ENCODE data around the gene FOCAD.
"Not testable (repeated sequence)": the region's sequence is repeated elsewhere in the genome, so short reads cannot be mapped to it uniquely, and the experiment has no call there.

Gene FOCAD

GRCh38 chr9:20671635-20672034 is 12.4 kb upstream of the FOCAD start:
- H3K4me3 ChIP-seq (ENCODE audit: low read length): no peak overlapping the region
- DNase-seq (ENCODE audit: low read depth, low spot score): no peak

GRCh38 chr9:20673537-20673936 is 10.5 kb upstream of the FOCAD start:
- not testable (repeated sequence) for H3K4me3 ChIP-seq (ENCODE audit: low read length); DNase-seq (ENCODE audit: low read depth, low spot score)

- DNase-seq (ENCODE audit: low read depth, low spot score): no peak
- no peak overlapping the region for H3K4me3 ChIP-seq (ENCODE audit: low read length)
Measured at GRCh38 chr9:20681467-20681866, 2.6 kb upstream of the FOCAD start.

- peak; percentile 8 for DNase-seq (ENCODE audit: low read depth, low spot score)
- peak overlapping the region; percentile 68 for H3K4me3 ChIP-seq (ENCODE audit: low read length)
Measured at GRCh38 chr9:20683351-20684034, 566 bp upstream of the FOCAD start.

GRCh38 chr9:20684875-20685696 is 1.0 kb downstream of the FOCAD start:
- peak overlapping the region; percentile 88 for H3K4me3 ChIP-seq (ENCODE audit: low read length)

GRCh38 chr9:20685769-20686168 is 1.7 kb downstream of the FOCAD start:
- no peak overlapping the region for H3K4me3 ChIP-seq (ENCODE audit: low read length)
- no peak for DNase-seq (ENCODE audit: low read depth, low spot score)

More at GRCh38 chr9:20684875-20685696, 1.0 kb downstream of the FOCAD start:
- no peak for DNase-seq (ENCODE audit: low read depth, low spot score)

GRCh38 chr9:20689833-20690232 is 5.8 kb downstream of the FOCAD start:
- no peak for DNase-seq (ENCODE audit: low read depth, low spot score)
- no peak overlapping the region for H3K4me3 ChIP-seq (ENCODE audit: low read length)

GRCh38 chr9:20692554-20692953 is 8.5 kb downstream of the FOCAD start:
- DNase-seq (ENCODE audit: low read depth, low spot score): no peak
- no peak overlapping the region for H3K4me3 ChIP-seq (ENCODE audit: low read length)

- no peak for DNase-seq (ENCODE audit: low read depth, low spot score)
- no peak overlapping the region for H3K4me3 ChIP-seq (ENCODE audit: low read length)
Measured at GRCh38 chr9:20693068-20693467, 9.0 kb downstream of the FOCAD start.

GRCh38 chr9:20694248-20694647 is 10.2 kb downstream of the FOCAD start:
- DNase-seq (ENCODE audit: low read depth, low spot score): no peak
- no peak overlapping the region for H3K4me3 ChIP-seq (ENCODE audit: low read length)

GRCh38 chr9:20697021-20697719 is 13.1 kb downstream of the FOCAD start:
- no peak overlapping the region for H3K4me3 ChIP-seq (ENCODE audit: low read length)
- DNase-seq (ENCODE audit: low read depth, low spot score): no peak

- peak; percentile 10 for DNase-seq (ENCODE audit: low read depth, low spot score)
- no peak overlapping the region for H3K4me3 ChIP-seq (ENCODE audit: low read length)
Measured at GRCh38 chr9:20698782-20699181, 14.7 kb downstream of the FOCAD start.

GRCh38 chr9:20701060-20701459 is 17.0 kb downstream of the FOCAD start:
- H3K4me3 ChIP-seq (ENCODE audit: low read length): no peak overlapping the region
- no peak for DNase-seq (ENCODE audit: low read depth, low spot score)

GRCh38 chr9:20702570-20702969 is 18.5 kb downstream of the FOCAD start:
- no peak for DNase-seq (ENCODE audit: low read depth, low spot score)
- no peak overlapping the region for H3K4me3 ChIP-seq (ENCODE audit: low read length)

- H3K4me3 ChIP-seq (ENCODE audit: low read length): no peak overlapping the region
- DNase-seq (ENCODE audit: low read depth, low spot score): no peak
Measured at GRCh38 chr9:20703146-20703545, 19.1 kb downstream of the FOCAD start.

GRCh38 chr9:20707708-20708107 is 23.6 kb downstream of the FOCAD start:
- H3K4me3 ChIP-seq (ENCODE audit: low read length): no peak overlapping the region
- DNase-seq (ENCODE audit: low read depth, low spot score): no peak

- H3K4me3 ChIP-seq (ENCODE audit: low read length): no peak overlapping the region
- DNase-seq (ENCODE audit: low read depth, low spot score): no peak
Measured at GRCh38 chr9:20713172-20713571, 29.1 kb downstream of the FOCAD start.

- no peak overlapping the region for H3K4me3 ChIP-seq (ENCODE audit: low read length)
- DNase-seq (ENCODE audit: low read depth, low spot score): no peak
Measured at GRCh38 chr9:20714442-20715415, 30.7 kb downstream of the FOCAD start.

- H3K4me3 ChIP-seq (ENCODE audit: low read length): no peak overlapping the region
- no peak for DNase-seq (ENCODE audit: low read depth, low spot score)
Measured at GRCh38 chr9:20722221-20722620, 38.2 kb downstream of the FOCAD start.
